ENCODE results near the gene CST9.
"Not testable (repeated sequence)": the region's sequence is repeated elsewhere in the genome, so short reads cannot be mapped to it uniquely, and the experiment has no call there.

GRCh38 chr20:23620670-23621386 is 15.1 kb upstream of the CST9 start:
- not testable (repeated sequence) for TF ChIP-seq CTCF (IDR thresholded peaks at IDR 0.05 in 2 of 3, conservative IDR thresholded peaks at IDR 0.05 in 1 of 3; ENCODE audit: control insufficient read depth in 2 of 3, extremely low read depth in 1 of 3, insufficient read depth in 1 of 3, low read depth in 3 of 3, low read length in 3 of 3); CBFB (IDR thresholded peaks at IDR 0.05; ENCODE audit: low read depth)
